ENCODE results near the gene UBE2J2. TPM values are rescaled to one million over a fixed set of nuclear protein-coding genes. Genes with fewer than 3 reads are reported as not detected.

Gene UBE2J2
- total and polyA plus RNA-seq, 10 donors: 39.1 to 69.7 (median 55.3) TPM

GRCh38 chr1:1321477-1321876, 47.8 kb upstream of the UBE2J2 start:
- H3K27me3 ChIP-seq (replicated peaks in 1 of 7): no peaks in the 10 kb centered on the region
- no peaks in the 10 kb centered on the region for H3K9me3 ChIP-seq
- no peak for DNase-seq
- peaks cover 0 to 70% (median 38%) of the 10 kb centered on the region in 6 donors for H3K36me3 ChIP-seq
- no peak overlapping the region for H3K27ac ChIP-seq
- 86 to 93% (median 92%) methylated on average over 2 to 8 of the region's 8 CpGs for WGBS, 5 donors
- peaks cover 15 to 71% (median 46%) of the 10 kb centered on the region in 6 donors for H3K4me1 ChIP-seq
- no peak for TF ChIP-seq POLR2AphosphoS5 (IDR thresholded peaks at IDR 0.05)
- TF ChIP-seq POLR2A (IDR thresholded peaks at IDR 0.05): no peak
- TF ChIP-seq CTCF (IDR thresholded peaks at IDR 0.05 in 8 of 11, conservative IDR thresholded peaks at IDR 0.05 in 3 of 11): no peak
- intact Hi-C loops (cut with DNase I; ENCODE audit: low total_unique reads): no loop called here
- H3K4me3 ChIP-seq: no peak overlapping the region

GRCh38 chr1:1320666-1321448, 47.2 kb upstream of the UBE2J2 start:
- TF ChIP-seq POLR2AphosphoS5 (IDR thresholded peaks at IDR 0.05) (peak in 1 of 3 donors; percentile 18), CTCF (IDR thresholded peaks at IDR 0.05 in 8 of 11, conservative IDR thresholded peaks at IDR 0.05 in 3 of 11) (no peak)
- Histone ChIP-seq H3K9me3 (no peaks in the 10 kb centered on the region), H3K36me3 (peaks cover 0 to 70% (median 38%) of the 10 kb centered on the region in 6 donors), H3K27me3 (replicated peaks in 1 of 7) (no peaks in the 10 kb centered on the region), H3K4me1 (peaks cover 12 to 65% (median 40%) of the 10 kb centered on the region in 6 donors), H3K4me3 (no peak overlapping the region), H3K27ac (no peak overlapping the region)
- no peak for DNase-seq
- intact Hi-C loops (cut with DNase I; ENCODE audit: low total_unique reads): no loop called here
- WGBS, 5 donors: 84 to 91% (median 88%) methylated on average over 12 to 23 of the region's 23 CpGs

DNA sequence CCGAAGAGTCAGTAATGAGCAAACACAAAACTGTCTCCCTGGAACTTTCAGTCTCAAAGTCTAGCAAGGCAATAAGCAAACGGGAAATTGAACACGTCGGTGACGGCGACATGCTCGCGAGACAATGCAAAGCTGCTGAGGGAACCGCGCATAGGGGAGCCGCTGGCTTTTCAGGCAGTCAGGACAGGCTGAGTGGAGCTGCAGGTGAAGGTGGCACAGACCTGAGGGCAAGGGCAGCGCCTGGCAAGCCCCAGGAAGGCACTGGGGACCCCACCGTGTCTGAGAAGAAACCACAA, 45.9 kb upstream of the UBE2J2 start:
- no peak for DNase-seq
- TF ChIP-seq POLR2AphosphoS5 (IDR thresholded peaks at IDR 0.05) (no peak), CTCF (IDR thresholded peaks at IDR 0.05 in 8 of 11, conservative IDR thresholded peaks at IDR 0.05 in 3 of 11) (no peak), POLR2A (IDR thresholded peaks at IDR 0.05) (no peak)
- no peaks in the 10 kb centered on the region for H3K9me3 ChIP-seq
- peaks cover 0 to 79% (median 41%) of the 10 kb centered on the region in 6 donors for H3K36me3 ChIP-seq
- no peak overlapping the region for H3K4me3 ChIP-seq
- H3K27me3 ChIP-seq (replicated peaks in 1 of 7): no peaks in the 10 kb centered on the region
- H3K27ac ChIP-seq: no peak overlapping the region
- WGBS, 5 donors: 88 to 90% (median 89%) methylated on average over 13 of the region's 13 CpGs
- peaks cover 6 to 55% (median 31%) of the 10 kb centered on the region in 6 donors for H3K4me1 ChIP-seq
- intact Hi-C loops (cut with DNase I; ENCODE audit: low total_unique reads): no loop called here

DNA sequence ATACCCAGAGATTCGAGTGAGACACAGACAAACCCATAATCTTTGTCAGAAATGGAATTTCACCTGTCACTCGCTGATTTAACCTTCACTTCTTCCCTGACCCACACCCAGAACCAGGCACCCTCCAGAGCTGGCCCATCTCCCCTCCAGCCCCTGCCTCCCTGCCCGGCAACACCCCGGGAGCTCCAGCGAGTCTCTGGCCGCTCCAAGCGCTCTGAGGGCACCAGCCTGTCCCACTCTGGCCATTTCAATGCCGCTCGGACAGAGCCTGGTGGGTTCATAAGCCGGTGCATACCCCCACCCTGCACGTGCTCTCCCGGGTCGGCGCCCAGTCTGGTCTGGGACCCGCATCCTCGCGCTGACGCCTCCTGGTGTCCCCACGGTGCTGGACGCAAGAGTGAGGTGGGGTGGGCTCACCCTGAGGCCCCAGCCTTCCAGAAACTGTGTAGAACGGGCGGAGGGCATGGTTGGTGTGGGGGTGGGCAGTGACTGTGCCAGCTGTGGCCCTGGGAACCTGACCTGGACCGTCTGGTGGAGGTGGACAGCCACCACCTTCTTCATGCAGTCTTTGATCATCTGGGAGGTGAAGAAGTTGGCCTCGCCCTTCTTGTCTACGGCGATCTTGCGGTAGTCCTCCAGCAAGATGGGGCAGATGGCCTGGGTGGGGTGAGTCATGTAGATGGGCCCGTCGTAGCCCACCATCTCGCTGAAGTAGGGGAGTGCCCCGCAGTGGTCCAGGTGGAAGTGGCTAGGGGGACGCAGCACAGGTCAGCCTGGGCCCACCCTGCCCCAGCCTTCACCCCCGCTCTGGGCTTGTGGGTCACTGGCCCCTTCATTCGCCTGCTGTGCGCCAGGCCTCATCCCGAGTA, 45.4 kb upstream of the UBE2J2 start:
- Histone ChIP-seq H3K9me3 (no peaks in the 10 kb centered on the region), H3K4me3 (no peak overlapping the region), H3K4me1 (peaks cover 6 to 55% (median 31%) of the 10 kb centered on the region in 6 donors), H3K27ac (peak overlapping the region in 1 of 8 donors; percentile 13), H3K27me3 (replicated peaks in 1 of 7) (no peaks in the 10 kb centered on the region), H3K36me3 (peaks cover 0 to 85% (median 47%) of the 10 kb centered on the region in 6 donors)
- intact Hi-C loops (cut with DNase I; ENCODE audit: low total_unique reads): no loop called here
- WGBS, 5 donors: 88 to 94% (median 92%) methylated on average over 31 to 36 of the region's 36 CpGs
- TF ChIP-seq CTCF (IDR thresholded peaks at IDR 0.05 in 8 of 11, conservative IDR thresholded peaks at IDR 0.05 in 3 of 11) (no peak), POLR2AphosphoS5 (IDR thresholded peaks at IDR 0.05) (peak in 2 of 3 donors; percentile 5 to 44)
- no peak for DNase-seq

Data from spleen (tissue), 11 donors.